Astrocyte (in vitro differentiated cells and primary cell): ENCODE results near the gene LPCAT4.

Source experiments
- EZH2 ChIP-seq: IDR thresholded peaks from 2 replicates; pipeline ENCODE4 v1.6.1; 2012; ENCODE audit warnings: mild to moderate bottlenecking, low read length, inconsistent platforms; ENCODE audit not compliant: insufficient read depth
- TF ChIP-seq, protein P1 (sequence below): IDR thresholded peaks from 2 replicates; pipeline ENCODE4 v1.5.1; 2011; ENCODE audit warnings: low read depth, mild to moderate bottlenecking, inconsistent platforms, low read length, moderate library complexity; ENCODE audit not compliant: insufficient read depth

DNA sequence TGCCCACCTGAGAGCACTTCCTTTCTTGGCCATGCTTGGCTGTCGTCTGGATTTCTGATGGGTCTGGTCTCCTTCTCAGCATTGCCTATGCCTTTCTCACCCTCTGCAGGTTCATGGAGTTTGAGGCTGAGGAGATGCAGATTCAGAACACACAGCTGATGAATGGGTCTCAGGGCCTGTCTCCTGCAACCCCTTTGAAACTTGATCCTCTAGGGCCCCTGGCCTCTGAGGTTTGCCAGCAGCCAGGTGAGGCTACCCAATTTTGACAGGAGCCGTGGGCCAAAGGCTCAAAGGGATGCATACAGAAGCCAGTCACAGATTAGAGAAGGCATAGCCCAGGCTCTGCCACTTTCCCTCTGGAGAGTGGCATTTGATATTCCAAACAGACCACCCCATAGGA lies 13.4 kb downstream of the LPCAT4 start:
- TF ChIP-seq, protein P1, sequence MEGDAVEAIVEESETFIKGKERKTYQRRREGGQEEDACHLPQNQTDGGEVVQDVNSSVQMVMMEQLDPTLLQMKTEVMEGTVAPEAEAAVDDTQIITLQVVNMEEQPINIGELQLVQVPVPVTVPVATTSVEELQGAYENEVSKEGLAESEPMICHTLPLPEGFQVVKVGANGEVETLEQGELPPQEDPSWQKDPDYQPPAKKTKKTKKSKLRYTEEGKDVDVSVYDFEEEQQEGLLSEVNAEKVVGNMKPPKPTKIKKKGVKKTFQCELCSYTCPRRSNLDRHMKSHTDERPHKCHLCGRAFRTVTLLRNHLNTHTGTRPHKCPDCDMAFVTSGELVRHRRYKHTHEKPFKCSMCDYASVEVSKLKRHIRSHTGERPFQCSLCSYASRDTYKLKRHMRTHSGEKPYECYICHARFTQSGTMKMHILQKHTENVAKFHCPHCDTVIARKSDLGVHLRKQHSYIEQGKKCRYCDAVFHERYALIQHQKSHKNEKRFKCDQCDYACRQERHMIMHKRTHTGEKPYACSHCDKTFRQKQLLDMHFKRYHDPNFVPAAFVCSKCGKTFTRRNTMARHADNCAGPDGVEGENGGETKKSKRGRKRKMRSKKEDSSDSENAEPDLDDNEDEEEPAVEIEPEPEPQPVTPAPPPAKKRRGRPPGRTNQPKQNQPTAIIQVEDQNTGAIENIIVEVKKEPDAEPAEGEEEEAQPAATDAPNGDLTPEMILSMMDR, result no peak
- TF ChIP-seq EZH2, result no peak
